Kidney epithelial cell (primary cell): ENCODE measurements around the gene CKMT1A. TPM values are rescaled to one million over a fixed set of nuclear protein-coding genes. Genes with fewer than 3 reads are reported as not detected.
A peak's percentile ranks its signal among the peaks of the same experiment; 100 is the strongest.
"Not testable (repeated sequence)": the region's sequence is repeated elsewhere in the genome, so short reads cannot be mapped to it uniquely, and the experiment has no call there.

Source experiments
- DNase-seq: peaks from one replicate; pipeline ENCODE4 v3.0.0-alpha.2; 2010; ENCODE audit warnings: low read depth
- H3K27me3 ChIP-seq: 2 replicates; pipeline ENCODE4 v1.6.0; 2011; ENCODE audit warnings: low read length; ENCODE audit not compliant: control insufficient read depth, insufficient read depth
- H3K36me3 ChIP-seq: 2 replicates; pipeline ENCODE4 v1.5.1; 2011; ENCODE audit warnings: low read length; ENCODE audit not compliant: control insufficient read depth, insufficient read depth
- H3K4me3 ChIP-seq: 2 replicates; pipeline ENCODE4 v1.5.1; 2011; ENCODE audit warnings: low read depth, mild to moderate bottlenecking, control low read depth, low read length
- CTCF ChIP-seq: IDR thresholded peaks from 2 replicates; pipeline ENCODE4 v1.5.1; 2011; ENCODE audit warnings: mild to moderate bottlenecking, moderate library complexity, low read length, control low read depth, inconsistent platforms; ENCODE audit not compliant: insufficient read depth, poor library complexity, severe bottlenecking
- total RNA-seq: library from RNA; depleted of rRNA; stranded (reverse); fragments of >200 nt; gene quantifications from 2 replicates; pipeline ENCODE4 v1.2.3, GENCODE V29; 2015

CKMT1A gene
- total RNA-seq, 1 donor from 2014 or later, result 6.5 TPM

- DNase-seq, result no peak
- no peak overlapping the region for H3K4me3 ChIP-seq
- no peak for TF ChIP-seq CTCF
- H3K27me3 ChIP-seq, result peaks cover 3% of the 10 kb centered on the region
- no peaks in the 10 kb centered on the region for H3K36me3 ChIP-seq
Observed at GRCh38 chr15:43702174-43702573, 8.5 kb downstream of the CKMT1A start.

DNA sequence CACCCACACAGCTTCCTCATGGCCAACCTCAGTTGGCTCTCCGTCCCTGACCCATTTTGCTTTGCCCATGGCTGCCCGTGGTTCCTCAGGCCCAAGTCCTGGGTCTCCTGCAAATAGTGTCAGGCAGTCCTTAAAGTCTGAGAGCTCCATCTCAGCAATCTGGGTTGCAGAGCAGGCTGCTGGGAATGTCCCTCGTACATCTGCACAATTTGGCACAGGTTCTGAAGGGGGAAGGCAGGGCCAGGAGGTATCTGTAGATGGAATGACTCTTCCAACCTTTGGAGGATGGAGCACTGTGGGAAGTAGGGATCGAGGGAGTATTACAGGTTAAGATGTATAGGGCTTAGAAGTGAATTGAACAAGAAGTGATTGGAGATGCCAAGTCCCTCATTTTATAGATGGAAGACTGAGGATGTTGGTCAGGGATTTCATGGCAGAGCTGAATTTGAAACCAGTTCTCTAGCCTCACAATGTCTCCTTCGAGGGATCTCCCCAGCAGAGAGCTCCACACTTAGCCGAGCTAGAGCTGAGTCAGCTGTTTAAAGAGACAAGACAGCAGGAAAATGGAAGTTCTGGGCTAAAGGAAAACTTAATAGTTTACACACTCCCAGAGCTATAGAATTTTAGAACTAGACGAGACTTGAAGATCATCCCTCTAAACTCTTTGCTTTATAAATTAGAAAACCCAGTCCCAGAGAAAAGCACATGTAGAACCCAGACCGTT is 9.2 kb downstream of the CKMT1A start:
- peaks cover 3% of the 10 kb centered on the region for H3K27me3 ChIP-seq
- no peak for TF ChIP-seq CTCF

GRCh38 chr15:43710431-43711131 is 16.9 kb downstream of the CKMT1A start:
- not testable (repeated sequence) for H3K36me3 ChIP-seq, DNase-seq, H3K27me3 ChIP-seq, H3K4me3 ChIP-seq

More for the DNA sequence above, 9.2 kb downstream of the CKMT1A start:
- Histone ChIP-seq H3K4me3 (no peak overlapping the region), H3K36me3 (no peaks in the 10 kb centered on the region)
- no peak for DNase-seq

GRCh38 chr15:43723151-43723550 is 29.5 kb downstream of the CKMT1A start:
- DNase-seq, result no peak
- Histone ChIP-seq H3K27me3 (no peaks in the 10 kb centered on the region), H3K36me3 (no peaks in the 10 kb centered on the region), H3K4me3 (no peak overlapping the region)
- no peak for TF ChIP-seq CTCF

- not testable (repeated sequence) for DNase-seq, H3K36me3 ChIP-seq, H3K27me3 ChIP-seq, H3K4me3 ChIP-seq
Observed at GRCh38 chr15:43726306-43726705, 32.6 kb downstream of the CKMT1A start.

DNA sequence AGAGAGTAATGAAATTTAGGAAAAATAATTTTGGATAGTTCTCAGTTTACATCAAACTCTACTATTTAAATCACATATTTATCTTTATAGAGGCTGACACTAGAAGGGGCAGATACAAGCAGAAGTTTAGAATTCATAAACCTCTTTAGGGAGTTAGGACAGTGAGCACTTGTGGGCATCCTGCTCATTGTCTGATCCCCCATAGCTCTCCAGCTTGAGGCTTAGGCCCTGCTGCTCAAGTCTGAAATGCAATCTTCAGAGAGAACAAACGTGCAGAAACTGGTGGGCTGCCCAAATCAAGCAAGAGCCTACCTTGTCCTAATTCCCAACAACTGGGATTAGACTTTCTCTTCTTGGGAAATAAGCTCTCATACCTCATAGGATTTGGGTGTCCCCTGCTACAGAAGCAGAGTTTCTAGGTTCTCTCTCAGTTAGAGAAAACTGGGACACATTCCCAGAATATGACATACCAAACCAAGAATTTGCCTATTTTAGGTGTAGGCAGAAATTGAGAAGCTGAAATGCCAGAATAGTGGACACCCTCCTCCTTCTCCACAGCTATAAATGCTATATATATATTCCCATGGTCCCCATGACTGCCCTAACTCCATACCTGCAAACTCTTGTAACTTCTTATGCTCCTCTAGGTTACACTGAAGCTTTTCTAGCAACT is 34.5 kb downstream of the CKMT1A start:
- H3K27me3 ChIP-seq, DNase-seq, H3K4me3 ChIP-seq, H3K36me3 ChIP-seq: not testable (repeated sequence)

GRCh38 chr15:43735416-43735815 is 41.8 kb downstream of the CKMT1A start:
- no peak overlapping the region for H3K4me3 ChIP-seq
- no peak for TF ChIP-seq CTCF
- H3K27me3 ChIP-seq, result no peaks in the 10 kb centered on the region
- DNase-seq, result no peak
- H3K36me3 ChIP-seq, result no peaks in the 10 kb centered on the region

DNA sequence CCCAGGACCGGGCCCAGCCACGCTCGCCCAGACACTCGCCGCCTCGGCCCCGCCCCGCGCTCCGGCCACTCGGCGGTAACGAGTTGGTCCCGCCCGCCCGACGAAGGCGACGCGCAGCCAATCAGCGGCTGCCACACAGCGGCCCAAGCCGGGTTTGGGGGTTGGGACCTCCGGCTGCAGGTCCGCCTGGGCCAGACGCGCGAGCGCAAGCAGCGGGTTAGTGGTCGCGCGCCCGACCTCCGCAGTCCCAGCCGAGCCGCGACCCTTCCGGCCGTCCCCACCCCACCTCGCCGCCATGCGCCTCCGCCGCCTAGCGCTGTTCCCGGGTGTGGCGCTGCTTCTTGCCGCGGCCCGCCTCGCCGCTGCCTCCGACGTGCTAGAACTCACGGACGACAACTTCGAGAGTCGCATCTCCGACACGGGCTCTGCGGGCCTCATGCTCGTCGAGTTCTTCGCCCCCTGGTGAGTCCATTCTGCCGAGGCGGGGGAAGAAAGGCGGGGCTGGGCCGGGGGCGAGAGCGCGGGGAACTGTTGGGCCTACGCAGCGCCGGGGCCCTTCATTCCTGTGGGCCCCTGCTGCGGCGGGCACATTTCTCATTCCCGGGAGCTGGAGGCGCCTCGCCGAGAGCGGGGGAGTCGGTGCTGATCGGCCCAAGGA is 52.7 kb downstream of the CKMT1A start, which contains the start of gene PDIA3:
Gene PDIA3, plus strand, starts transcription at position 194 of the 658 bp plus-strand sequence. Its CDS starts 102 bp downstream, at position 296.
- H3K4me3 ChIP-seq, result peak within 1 kb of the TSS; percentile 88
- DNase-seq, result peak; percentile 48
- not testable (repeated sequence) for H3K27me3 ChIP-seq, H3K36me3 ChIP-seq

- H3K27me3 ChIP-seq, H3K36me3 ChIP-seq, DNase-seq: not testable (repeated sequence)
- H3K4me3 ChIP-seq, result peak overlapping the region; percentile 88
Observed at GRCh38 chr15:43746903-43747309, 53.2 kb downstream of the CKMT1A start.
